Breast epithelium (tissue), 3 donors: ENCODE data around the gene BCL11B.

ENCODE experiments used
- POLR2A ChIP-seq: fragments of 450-650 bp; IDR thresholded peaks from one replicate; pipeline ENCODE4 v1.6.1; 2016; ENCODE audit warnings: antibody characterized with exemption, mild to moderate bottlenecking, moderate library complexity
- TF ChIP-seq, protein P1 (sequence below), 3 donors: fragments of 450-650 bp; IDR thresholded peaks; one replicate each; pipeline ENCODE4 v1.5.1; 2016 to 2017; ENCODE audit warnings: antibody characterized with exemption in 3 of 3, mild to moderate bottlenecking in 3 of 3, moderate library complexity in 3 of 3

GRCh38 chr14:99253890-99254289 lies 18.1 kb downstream of the BCL11B start:
- TF ChIP-seq, protein P1, sequence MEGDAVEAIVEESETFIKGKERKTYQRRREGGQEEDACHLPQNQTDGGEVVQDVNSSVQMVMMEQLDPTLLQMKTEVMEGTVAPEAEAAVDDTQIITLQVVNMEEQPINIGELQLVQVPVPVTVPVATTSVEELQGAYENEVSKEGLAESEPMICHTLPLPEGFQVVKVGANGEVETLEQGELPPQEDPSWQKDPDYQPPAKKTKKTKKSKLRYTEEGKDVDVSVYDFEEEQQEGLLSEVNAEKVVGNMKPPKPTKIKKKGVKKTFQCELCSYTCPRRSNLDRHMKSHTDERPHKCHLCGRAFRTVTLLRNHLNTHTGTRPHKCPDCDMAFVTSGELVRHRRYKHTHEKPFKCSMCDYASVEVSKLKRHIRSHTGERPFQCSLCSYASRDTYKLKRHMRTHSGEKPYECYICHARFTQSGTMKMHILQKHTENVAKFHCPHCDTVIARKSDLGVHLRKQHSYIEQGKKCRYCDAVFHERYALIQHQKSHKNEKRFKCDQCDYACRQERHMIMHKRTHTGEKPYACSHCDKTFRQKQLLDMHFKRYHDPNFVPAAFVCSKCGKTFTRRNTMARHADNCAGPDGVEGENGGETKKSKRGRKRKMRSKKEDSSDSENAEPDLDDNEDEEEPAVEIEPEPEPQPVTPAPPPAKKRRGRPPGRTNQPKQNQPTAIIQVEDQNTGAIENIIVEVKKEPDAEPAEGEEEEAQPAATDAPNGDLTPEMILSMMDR (IDR thresholded peaks at IDR 0.05), result no peak
- no peak for TF ChIP-seq POLR2A
